Loucy (cell line): ENCODE data around the gene SLC26A11.

Experiments used
- CTCF ChIP-seq: fragments of 200-600 bp; sonication (generic); conservative IDR thresholded peaks from 2 replicates; pipeline ENCODE4 v1.5.1; 2014; ENCODE audit warnings: mild to moderate bottlenecking, antibody characterized with exemption, low read length
- EZH2phosphoT487 ChIP-seq: fragments of 200-600 bp; IDR thresholded peaks from 2 replicates; pipeline ENCODE4 v1.6.1; 2018; ENCODE audit warnings: antibody characterized with exemption, mild to moderate bottlenecking, moderate library complexity, borderline replicate concordance

- no peak for TF ChIP-seq CTCF
- TF ChIP-seq EZH2phosphoT487: no peak
These were observed 26.0 kb downstream of the SLC26A11 start for GRCh38 chr17:80246266-80246681.
